HEK293T (cell line): ENCODE data around the gene ZNF521.

Experiments used
- ARNT ChIP-seq: fragments of 450-650 bp; IDR thresholded peaks from 2 replicates; pipeline ENCODE4 v1.6.1; 2017; ENCODE audit warnings: mild to moderate bottlenecking
- ELF4 ChIP-seq: fragments of 450-650 bp; IDR thresholded peaks from 2 replicates; pipeline ENCODE4 v1.6.1; 2017; ENCODE audit warnings: antibody characterized with exemption
- FOXK2 ChIP-seq: fragments of 450-650 bp; IDR thresholded peaks from 2 replicates; pipeline ENCODE4 v1.6.1; 2016; ENCODE audit warnings: mild to moderate bottlenecking
- HDGF ChIP-seq: fragments of 450-650 bp; IDR thresholded peaks from 2 replicates; pipeline ENCODE4 v1.6.1; 2017; ENCODE audit warnings: antibody characterized with exemption, borderline replicate concordance
- SP1 ChIP-seq: fragments of 450-650 bp; IDR thresholded peaks from 2 replicates; pipeline ENCODE4 v1.6.1; 2017
- SUZ12 ChIP-seq: fragments of 450-650 bp; IDR thresholded peaks from 2 replicates; pipeline ENCODE4 v1.6.1; 2016; ENCODE audit warnings: mild to moderate bottlenecking
- ZNF384 ChIP-seq: fragments of 450-650 bp; IDR thresholded peaks from 2 replicates; pipeline ENCODE4 v1.6.1; 2016
- TF ChIP-seq, protein P1 (sequence below): fragments of 450-650 bp; IDR thresholded peaks from 2 replicates; pipeline ENCODE4 v1.6.1; 2016

DNA sequence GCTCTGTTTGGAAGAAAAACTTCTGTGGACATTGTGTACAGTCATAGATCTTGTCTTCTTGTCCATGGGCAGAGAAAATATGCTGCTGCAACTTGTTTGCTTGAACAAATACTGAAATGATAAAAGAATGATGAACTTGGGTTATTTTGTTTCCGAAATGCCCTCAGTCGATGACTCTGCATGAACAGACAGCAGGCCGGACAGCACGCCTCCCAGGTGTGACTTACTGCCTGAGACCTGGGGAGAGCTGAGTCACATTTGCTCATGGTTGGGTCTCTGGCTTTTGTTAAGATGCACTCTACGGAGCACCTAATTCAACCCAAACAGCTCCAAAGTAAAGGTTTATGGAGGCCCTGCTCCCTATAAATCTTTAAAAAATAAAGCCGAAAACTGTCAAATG, 262.5 kb downstream of the ZNF521 start:
- TF ChIP-seq ARNT = no peak
- TF ChIP-seq SP1 = no peak
- TF ChIP-seq FOXK2 = no peak
- TF ChIP-seq, protein P1, sequence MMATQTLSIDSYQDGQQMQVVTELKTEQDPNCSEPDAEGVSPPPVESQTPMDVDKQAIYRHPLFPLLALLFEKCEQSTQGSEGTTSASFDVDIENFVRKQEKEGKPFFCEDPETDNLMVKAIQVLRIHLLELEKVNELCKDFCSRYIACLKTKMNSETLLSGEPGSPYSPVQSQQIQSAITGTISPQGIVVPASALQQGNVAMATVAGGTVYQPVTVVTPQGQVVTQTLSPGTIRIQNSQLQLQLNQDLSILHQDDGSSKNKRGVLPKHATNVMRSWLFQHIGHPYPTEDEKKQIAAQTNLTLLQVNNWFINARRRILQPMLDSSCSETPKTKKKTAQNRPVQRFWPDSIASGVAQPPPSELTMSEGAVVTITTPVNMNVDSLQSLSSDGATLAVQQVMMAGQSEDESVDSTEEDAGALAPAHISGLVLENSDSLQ = no peak
- TF ChIP-seq HDGF = no peak
- TF ChIP-seq ELF4 = no peak
- TF ChIP-seq SUZ12 = no peak
- no peak for TF ChIP-seq ZNF384
